Body of pancreas (tissue), 4 donors: Measurements from ENCODE around the gene APOA4.

ENCODE experiments used
- POLR2A ChIP-seq, 3 donors: fragments of 450-650 bp; IDR thresholded peaks; one replicate each; pipeline ENCODE4 v1.6.1; 2016; ENCODE audit warnings: antibody characterized with exemption in 3 of 3, mild to moderate bottlenecking in 2 of 3
- TF ChIP-seq, protein P1 (sequence below), 7 experiments: fragments of 450-650 bp in 4 of 7; fragments of 200-600 bp in 3 of 7; sonication (generic) in 3 of 7; IDR thresholded peaks; one replicate each; pipeline ENCODE4 v1.5.1; 2016 to 2019; ENCODE audit warnings: antibody characterized with exemption in 7 of 7

DNA sequence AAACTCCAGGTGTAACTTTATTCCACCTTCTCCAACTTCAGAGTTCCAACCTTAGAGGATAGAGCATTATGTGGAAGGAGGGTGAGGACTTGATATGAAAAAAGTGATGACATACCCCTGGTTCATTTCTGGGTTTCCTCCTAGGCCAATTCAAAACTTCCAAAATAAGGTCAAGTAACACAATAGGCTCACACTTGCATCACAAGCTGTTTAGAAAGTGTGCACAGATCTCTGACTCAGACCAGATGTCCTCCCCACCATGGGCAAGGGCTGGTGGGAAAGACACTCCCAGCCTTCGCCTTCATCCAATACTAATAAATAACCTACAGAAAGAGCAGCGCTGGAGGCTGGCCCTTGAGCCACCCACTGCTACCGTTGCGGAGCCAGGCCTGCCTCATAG lies 44.5 kb downstream of the APOA4 start:
- TF ChIP-seq, protein P1, sequence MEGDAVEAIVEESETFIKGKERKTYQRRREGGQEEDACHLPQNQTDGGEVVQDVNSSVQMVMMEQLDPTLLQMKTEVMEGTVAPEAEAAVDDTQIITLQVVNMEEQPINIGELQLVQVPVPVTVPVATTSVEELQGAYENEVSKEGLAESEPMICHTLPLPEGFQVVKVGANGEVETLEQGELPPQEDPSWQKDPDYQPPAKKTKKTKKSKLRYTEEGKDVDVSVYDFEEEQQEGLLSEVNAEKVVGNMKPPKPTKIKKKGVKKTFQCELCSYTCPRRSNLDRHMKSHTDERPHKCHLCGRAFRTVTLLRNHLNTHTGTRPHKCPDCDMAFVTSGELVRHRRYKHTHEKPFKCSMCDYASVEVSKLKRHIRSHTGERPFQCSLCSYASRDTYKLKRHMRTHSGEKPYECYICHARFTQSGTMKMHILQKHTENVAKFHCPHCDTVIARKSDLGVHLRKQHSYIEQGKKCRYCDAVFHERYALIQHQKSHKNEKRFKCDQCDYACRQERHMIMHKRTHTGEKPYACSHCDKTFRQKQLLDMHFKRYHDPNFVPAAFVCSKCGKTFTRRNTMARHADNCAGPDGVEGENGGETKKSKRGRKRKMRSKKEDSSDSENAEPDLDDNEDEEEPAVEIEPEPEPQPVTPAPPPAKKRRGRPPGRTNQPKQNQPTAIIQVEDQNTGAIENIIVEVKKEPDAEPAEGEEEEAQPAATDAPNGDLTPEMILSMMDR (IDR thresholded peaks at IDR 0.05): no peak
- no peak for TF ChIP-seq POLR2A (IDR thresholded peaks at IDR 0.05)
